Keratinocyte (primary cell): ENCODE measurements around the gene ZNF396.

ENCODE experiments used
- CTCF ChIP-seq, 3 experiments: IDR thresholded peaks in 1 of 3; conservative IDR thresholded peaks in 1 of 3; optimal IDR thresholded peaks in 1 of 3; 2 replicates in 2 of 3; 3 replicates in 1 of 3; pipeline versions ENCODE3 to v1.5.1; 2011; ENCODE audit warnings: low read length in 3 of 3, mild to moderate bottlenecking in 3 of 3, moderate library complexity in 2 of 3, control low read depth in 1 of 3, inconsistent platforms in 1 of 3; ENCODE audit not compliant: insufficient read depth in 2 of 3; ENCODE audit errors: extremely low read depth in 1 of 3
- EZH2 ChIP-seq: IDR thresholded peaks from one replicate; pipeline ENCODE4 v1.6.1; 2012; ENCODE audit warnings: inconsistent platforms, mild to moderate bottlenecking, low read length, moderate library complexity

- TF ChIP-seq CTCF (optimal IDR thresholded peaks at IDR 0.05 in 1 of 3, IDR thresholded peaks at IDR 0.05 in 1 of 3, conservative IDR thresholded peaks at IDR 0.05 in 1 of 3; ENCODE audit: extremely low read depth in 1 of 3, insufficient read depth in 2 of 3, low read length in 3 of 3) (peak in 1 of 3 experiments; percentile 10), EZH2 (no peak)
Observed at GRCh38 chr18:35377875-35378573, 887 bp upstream of the ZNF396 start.
